GM23338 (cell line): ENCODE measurements around the gene KATNAL1. TPM values are rescaled to one million over a fixed set of nuclear protein-coding genes. Genes with fewer than 3 reads are reported as not detected.

ENCODE experiments used
- ATAC-seq: fragments of 200-7000 bp; cut with Tn5 transposase; 3 replicates; pipeline ENCODE4 v1.9.1; 2020
- DNase-seq: peaks from one replicate; pipeline ENCODE4 v3.0.0-alpha.2; 2015; ENCODE audit warnings: low spot score
- H2AFZ ChIP-seq: fragments of 200-600 bp; sonication (generic); 2 replicates; pipeline ENCODE4 v1.8.0; 2016; ENCODE audit warnings: antibody characterized with exemption, mild to moderate bottlenecking, moderate library complexity
- H3F3A ChIP-seq: fragments of 200-600 bp; sonication (generic); replicated peaks from 2 replicates; pipeline ENCODE4 v1.8.0; 2017; ENCODE audit warnings: antibody characterized with exemption, mixed run types, low read depth
- H3K27ac ChIP-seq: fragments of 200-600 bp; sonication (generic); 2 replicates; pipeline ENCODE4 v1.6.1; 2016; ENCODE audit warnings: low read depth
- H3K27me3 ChIP-seq: fragments of 200-600 bp; sonication (generic); 2 replicates; pipeline ENCODE4 v1.8.0; 2016; ENCODE audit warnings: mild to moderate bottlenecking, mixed run types, moderate library complexity; ENCODE audit not compliant: insufficient read depth
- H3K36me3 ChIP-seq: fragments of 200-600 bp; sonication (generic); 2 replicates; pipeline ENCODE4 v1.8.0; 2016; ENCODE audit warnings: mild to moderate bottlenecking; ENCODE audit not compliant: insufficient read depth
- H3K4me1 ChIP-seq: fragments of 200-600 bp; sonication (generic); 2 replicates; pipeline ENCODE4 v1.8.0; 2016; ENCODE audit warnings: mild to moderate bottlenecking, moderate library complexity; ENCODE audit not compliant: insufficient read depth
- H3K4me2 ChIP-seq: fragments of 200-600 bp; sonication (generic); 2 replicates; pipeline ENCODE4 v1.7.1; 2017; ENCODE audit warnings: mixed run types
- H3K4me3 ChIP-seq: fragments of 200-600 bp; sonication (generic); 2 replicates; pipeline ENCODE4 v1.6.1; 2016; ENCODE audit warnings: mixed run types
- H3K79me2 ChIP-seq: fragments of 200-600 bp; sonication (generic); replicated peaks from 2 replicates; pipeline ENCODE4 v1.8.0; 2017; ENCODE audit warnings: mild to moderate bottlenecking; ENCODE audit not compliant: insufficient read depth
- H3K9me2 ChIP-seq: fragments of 200-600 bp; sonication (generic); 2 replicates; pipeline ENCODE4 v1.8.0; 2017; ENCODE audit not compliant: insufficient read depth
- H4K20me1 ChIP-seq: fragments of 200-600 bp; sonication (generic); replicated peaks from 2 replicates; pipeline ENCODE4 v1.8.0; 2017; ENCODE audit warnings: mild to moderate bottlenecking; ENCODE audit not compliant: insufficient read depth
- H3K27ac Mint-ChIP-seq: 2 replicates; pipeline ENCODE4 v1.8.0; 2020; ENCODE audit warnings: inconsistent platforms, mild to moderate bottlenecking, moderate library complexity, mixed read lengths
- H3K27me3 Mint-ChIP-seq: 3 replicates; pipeline ENCODE4 v1.8.0; 2022; ENCODE audit warnings: low read depth, mild to moderate bottlenecking, moderate library complexity, mixed read lengths, inconsistent platforms; ENCODE audit not compliant: insufficient read depth, poor library complexity
- H3K36me3 Mint-ChIP-seq: 3 replicates; pipeline ENCODE4 v1.8.0; 2021; ENCODE audit warnings: low read depth, mild to moderate bottlenecking, inconsistent platforms, moderate library complexity, mixed read lengths
- H3K4me1 Mint-ChIP-seq: 3 replicates; pipeline ENCODE4 v1.8.0; 2020; ENCODE audit warnings: mild to moderate bottlenecking, inconsistent platforms, mixed read lengths
- H3K4me3 Mint-ChIP-seq: 3 replicates; pipeline ENCODE4 v1.8.0; 2021; ENCODE audit warnings: moderate library complexity, mild to moderate bottlenecking, inconsistent platforms, mixed read lengths
- H3K9me3 Mint-ChIP-seq: 3 replicates; pipeline ENCODE4 v1.8.0; 2020; ENCODE audit warnings: moderate library complexity, mild to moderate bottlenecking, inconsistent platforms, mixed read lengths
- CREB1 ChIP-seq: fragments of 250-450 bp; sonication (Bioruptor Pico); IDR thresholded peaks from 2 replicates; pipeline ENCODE4 v1.5.0; 2020; ENCODE audit warnings: low read depth, mild to moderate bottlenecking, moderate library complexity
- ETS1 ChIP-seq: IDR thresholded peaks from 2 replicates; pipeline ENCODE4 v1.6.1; 2016; ENCODE audit warnings: antibody characterized with exemption
- NANOG ChIP-seq: IDR thresholded peaks from 2 replicates; pipeline ENCODE4 v1.6.1; 2016; ENCODE audit warnings: antibody characterized with exemption, borderline replicate concordance
- POLR2AphosphoS5 ChIP-seq: IDR thresholded peaks from 2 replicates; pipeline ENCODE4 v1.6.1; 2016; ENCODE audit warnings: antibody characterized with exemption, low read depth
- REST ChIP-seq: IDR thresholded peaks from one replicate; pipeline ENCODE4 v1.6.1; 2018; ENCODE audit warnings: antibody characterized with exemption; ENCODE audit not compliant: unreplicated experiment
- ZNF462 ChIP-seq: fragments of 250-450 bp; sonication (Bioruptor Pico); IDR thresholded peaks from 2 replicates; pipeline ENCODE4 v1.5.0; 2020; ENCODE audit warnings: mild to moderate bottlenecking, moderate library complexity
- polyA plus RNA-seq: library from polyadenylated mRNA; unstranded; fragments of >200 nt; fragmentation: Nextera tagmentation; extraction: Ambion mirVana; gene quantifications from 2 replicates; pipeline ENCODE4 v1.2.1, GENCODE V29; 2016
- total RNA-seq: library from RNA; depleted of rRNA; stranded (reverse); fragments of >200 nt; shearing (Covaris generic); gene quantifications from 2 replicates; pipeline ENCODE4 v1.2.3, GENCODE V29; 2014

The KATNAL1 gene
- total and polyA plus RNA-seq, 2 experiments from 2014 or later, result 6.1 to 11.5 TPM

GRCh38 chr13:30306762-30307193 lies 573 bp downstream of the KATNAL1 start:
- Histone ChIP-seq H3K4me2 (peak overlapping the region; percentile 79), H3K4me1 (peaks cover 7% of the 10 kb centered on the region), H3K4me3 (peak overlapping the region; percentile 72), H3K36me3 (no peaks in the 10 kb centered on the region), H3F3A (no peaks in the 10 kb centered on the region), H4K20me1 (no peaks in the 10 kb centered on the region), H3K27ac (peak overlapping the region; percentile 62; the same call in 1 of the 2 replicates), H3K9me2 (no peaks in the 10 kb centered on the region), H3K79me2 (peaks cover 50% of the 10 kb centered on the region), H2AFZ (peak overlapping the region; percentile 90), H3K27me3 (no peaks in the 10 kb centered on the region)
- no peaks in the 10 kb centered on the region for H3K27me3 Mint-ChIP-seq
- H3K4me1 Mint-ChIP-seq, result peaks cover 31% of the 10 kb centered on the region
- peak; percentile 98 for DNase-seq
- H3K27ac Mint-ChIP-seq, result peak overlapping the region; percentile 12; the same call in 1 of the 2 replicates
- no peaks in the 10 kb centered on the region for H3K9me3 Mint-ChIP-seq
- peak overlapping the region; percentile 85 for H3K4me3 Mint-ChIP-seq
- H3K36me3 Mint-ChIP-seq, result no peaks in the 10 kb centered on the region
- TF ChIP-seq ZNF462 (CRISPR knock-in tag) (no peak), ETS1 (peak; percentile 58; the same call in 1 of the 2 replicates), REST (no peak), POLR2AphosphoS5 (peak; percentile 49; the same call in 1 of the 2 replicates), NANOG (no peak), CREB1 (CRISPR knock-in tag) (no peak)
- ATAC-seq, result peak; percentile 89
